GM19023 (cell line): Measurements from ENCODE around the gene GNA12.
"Not testable (repeated sequence)": the region's sequence is repeated elsewhere in the genome, so short reads cannot be mapped to it uniquely, and the experiment has no call there.

Experiments
- ATAC-seq: cut with Tn5 transposase; IDR thresholded peaks from one replicate; pipeline ENCODE4 v1.9.1; 2021; ENCODE audit warnings: mild to moderate bottlenecking, moderate library complexity; ENCODE audit not compliant: unreplicated experiment

GNA12 gene

GRCh38 chr7:2732388-2732787 is 111.7 kb downstream of the GNA12 start:
- no peak for ATAC-seq

- no peak for ATAC-seq
These were observed 113.0 kb downstream of the GNA12 start for GRCh38 chr7:2730846-2731770.

- ATAC-seq = no peak
These were observed 114.0 kb downstream of the GNA12 start for GRCh38 chr7:2729893-2730716.

GRCh38 chr7:2729031-2729892 is 114.8 kb downstream of the GNA12 start:
- no peak for ATAC-seq

- ATAC-seq = no peak
These were observed 115.6 kb downstream of the GNA12 start for GRCh38 chr7:2728316-2729030.

GRCh38 chr7:2727206-2727605 is 116.9 kb downstream of the GNA12 start:
- not testable (repeated sequence) for ATAC-seq

- ATAC-seq = no peak
These were observed 117.6 kb downstream of the GNA12 start for GRCh38 chr7:2726316-2727018.

- no peak for ATAC-seq
These were observed 118.7 kb downstream of the GNA12 start for GRCh38 chr7:2725178-2726105.

GRCh38 chr7:2724453-2725177 is 119.5 kb downstream of the GNA12 start:
- ATAC-seq = no peak

GRCh38 chr7:2724036-2724435 is 120.1 kb downstream of the GNA12 start:
- not testable (repeated sequence) for ATAC-seq

GRCh38 chr7:2723138-2723850 is 120.8 kb downstream of the GNA12 start:
- ATAC-seq = no peak

GRCh38 chr7:2722591-2722990 is 121.5 kb downstream of the GNA12 start:
- ATAC-seq = no peak

GRCh38 chr7:2721842-2722241 is 122.3 kb downstream of the GNA12 start:
- no peak for ATAC-seq

GRCh38 chr7:2720024-2720423 is 124.1 kb downstream of the GNA12 start:
- ATAC-seq = no peak

GRCh38 chr7:2719007-2719406 is 125.1 kb downstream of the GNA12 start:
- ATAC-seq = no peak

GRCh38 chr7:2718296-2718965 is 125.7 kb downstream of the GNA12 start:
- ATAC-seq = no peak
